IPS-18c (cell line): Measurements from ENCODE around the gene PES1.
"Not testable (repeated sequence)": the region's sequence is repeated elsewhere in the genome, so short reads cannot be mapped to it uniquely, and the experiment has no call there.

Source experiments
- H3K4me3 ChIP-seq: 2 replicates; pipeline ENCODE4 v1.7.0; 2013; ENCODE audit warnings: low read depth, mild to moderate bottlenecking, low read length, moderate library complexity; ENCODE audit not compliant: insufficient read depth
- H3K9me3 ChIP-seq: one replicate; pipeline ENCODE4 v1.6.1; 2013; ENCODE audit warnings: mild to moderate bottlenecking, low read length, moderate library complexity; ENCODE audit not compliant: control insufficient read depth, insufficient read depth

PES1 gene

DNA sequence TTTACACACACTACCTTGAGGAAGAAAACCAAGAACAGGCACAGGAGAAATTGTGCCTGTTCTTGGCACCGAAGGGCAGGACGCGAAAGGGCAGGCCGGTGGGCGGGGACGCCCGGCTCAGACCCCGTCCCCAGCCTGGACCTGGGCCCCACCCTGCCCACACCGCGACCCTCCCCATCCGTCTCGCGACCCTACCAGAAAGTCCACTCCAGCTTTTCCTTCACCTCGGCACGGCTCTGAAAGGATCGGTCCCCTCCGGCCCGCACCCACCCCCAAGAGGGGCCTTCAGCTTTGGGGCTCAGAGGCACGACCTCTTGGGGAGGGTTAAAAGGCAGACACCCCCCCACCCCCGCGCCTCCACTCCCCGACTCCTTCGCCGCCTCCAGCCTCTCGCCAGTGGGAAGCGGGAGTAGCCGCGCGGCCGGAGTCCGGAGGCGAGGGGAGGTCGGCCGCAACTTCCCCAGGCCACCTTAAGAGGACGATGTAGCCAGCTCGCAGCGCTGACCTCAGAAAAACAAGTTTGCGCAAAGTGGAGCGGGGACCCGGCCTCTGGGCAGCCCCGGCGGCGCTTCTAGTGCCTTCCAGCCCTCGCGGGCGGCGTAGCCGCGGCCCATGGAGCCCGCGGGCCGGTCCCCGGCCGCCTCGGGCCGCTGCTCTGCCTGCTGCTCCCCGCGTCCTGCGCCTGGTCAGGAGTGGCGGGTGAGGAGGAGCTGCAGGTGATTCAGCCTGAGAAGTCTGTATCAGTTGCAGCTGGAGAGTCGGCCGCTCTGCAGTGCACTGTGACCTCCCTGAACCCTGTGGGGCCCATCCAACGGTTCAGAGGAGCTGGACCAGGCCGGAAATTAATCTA, 49.5 kb downstream of the PES1 start:
- H3K4me3 ChIP-seq = peak overlapping the region; percentile 53
- H3K9me3 ChIP-seq = no peaks in the 10 kb centered on the region

DNA sequence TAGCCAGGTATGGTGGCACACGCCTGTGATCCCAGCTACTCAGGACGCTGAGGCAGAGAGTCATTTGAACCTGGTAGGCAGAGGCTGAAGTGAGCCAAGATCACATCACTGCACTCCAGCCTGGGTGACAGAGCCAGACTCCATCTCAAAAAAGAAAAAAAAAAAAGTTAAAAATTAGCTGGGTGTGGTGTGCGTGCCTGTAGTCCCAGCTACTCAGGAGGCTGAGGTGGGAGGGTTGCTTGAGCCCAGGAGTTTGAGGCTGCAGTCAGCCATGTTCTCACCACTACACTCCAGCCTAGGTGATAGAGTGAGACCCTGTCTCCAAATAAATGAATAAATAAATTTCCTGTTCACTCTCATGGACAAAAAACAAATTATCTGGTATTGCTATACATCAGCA, 50.2 kb downstream of the PES1 start:
- peak overlapping the region; percentile 53; the same call in 1 of the 2 replicates for H3K4me3 ChIP-seq
- H3K9me3 ChIP-seq = not testable (repeated sequence)

DNA sequence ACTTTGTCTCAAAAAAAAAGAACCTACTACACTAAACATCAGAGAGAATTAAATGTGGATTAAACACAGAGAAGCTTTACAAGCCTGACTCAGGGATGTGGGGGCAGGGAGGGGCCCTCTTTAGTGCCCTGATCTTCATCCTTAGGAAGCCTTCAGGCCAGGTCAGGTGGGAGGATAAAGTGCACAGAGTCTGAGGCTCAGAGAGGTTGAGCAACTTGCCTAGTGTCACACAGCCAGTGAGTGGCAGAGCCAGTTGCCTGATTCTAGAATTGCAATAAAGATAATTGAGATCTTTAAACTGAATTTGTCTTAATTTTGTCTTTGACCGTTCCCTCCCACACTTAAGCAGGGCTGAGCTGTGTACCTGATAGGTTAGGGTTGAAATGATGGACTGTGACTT, 52.3 kb downstream of the PES1 start:
- H3K9me3 ChIP-seq = no peaks in the 10 kb centered on the region
- no peak overlapping the region for H3K4me3 ChIP-seq

DNA sequence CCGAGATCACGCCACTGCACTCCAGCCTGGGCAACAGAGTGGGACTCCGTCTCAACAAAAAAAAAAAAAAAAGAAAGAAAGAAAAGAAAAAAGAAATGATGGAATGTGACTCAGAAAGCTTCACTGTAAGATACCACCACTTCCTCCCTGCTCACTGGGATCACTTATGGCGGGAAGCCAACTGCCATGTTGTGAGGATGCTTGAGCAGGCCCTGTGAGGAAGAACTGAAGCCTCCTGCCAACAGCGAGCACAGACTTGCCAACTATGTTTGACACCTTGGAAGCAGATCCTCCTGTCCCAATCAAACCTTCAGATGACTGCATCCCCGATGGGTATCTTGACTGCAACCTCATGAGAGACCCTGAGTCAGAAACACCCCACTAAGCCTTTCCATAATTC, 53.4 kb downstream of the PES1 start:
- H3K4me3 ChIP-seq = no peak overlapping the region
- H3K9me3 ChIP-seq = no peaks in the 10 kb centered on the region

DNA sequence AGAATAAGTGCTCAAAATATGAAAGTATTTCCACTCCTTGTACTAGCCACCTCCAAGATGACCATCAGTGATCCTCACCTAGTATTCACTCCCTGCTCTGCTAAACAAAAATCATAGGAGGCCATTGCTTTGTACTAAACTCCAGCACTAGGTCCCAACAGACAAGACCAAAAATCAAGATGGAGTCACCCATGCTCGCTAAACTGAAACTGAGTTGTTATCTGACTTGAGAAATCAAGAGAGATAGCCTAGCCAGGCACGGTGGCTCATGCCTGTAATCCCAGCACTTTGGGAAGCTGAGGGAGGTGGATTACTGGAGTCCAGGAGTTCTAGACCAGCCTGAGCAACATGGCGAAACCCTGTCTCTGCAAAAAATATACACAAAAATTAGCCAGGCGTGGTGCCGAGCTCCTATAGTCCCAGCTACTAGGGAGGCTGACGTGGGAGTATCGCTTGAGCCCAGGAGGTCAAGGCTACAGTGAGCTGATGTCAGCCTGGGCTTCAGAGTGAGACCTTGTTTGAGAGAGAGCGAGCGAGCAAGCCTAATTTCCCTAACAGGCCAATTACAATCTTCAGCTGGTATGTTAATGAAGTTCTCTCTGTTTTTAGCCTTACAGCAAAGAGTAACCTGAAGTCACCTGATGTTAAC, 54.5 kb downstream of the PES1 start:
- no peak overlapping the region for H3K4me3 ChIP-seq
- no peaks in the 10 kb centered on the region for H3K9me3 ChIP-seq

DNA sequence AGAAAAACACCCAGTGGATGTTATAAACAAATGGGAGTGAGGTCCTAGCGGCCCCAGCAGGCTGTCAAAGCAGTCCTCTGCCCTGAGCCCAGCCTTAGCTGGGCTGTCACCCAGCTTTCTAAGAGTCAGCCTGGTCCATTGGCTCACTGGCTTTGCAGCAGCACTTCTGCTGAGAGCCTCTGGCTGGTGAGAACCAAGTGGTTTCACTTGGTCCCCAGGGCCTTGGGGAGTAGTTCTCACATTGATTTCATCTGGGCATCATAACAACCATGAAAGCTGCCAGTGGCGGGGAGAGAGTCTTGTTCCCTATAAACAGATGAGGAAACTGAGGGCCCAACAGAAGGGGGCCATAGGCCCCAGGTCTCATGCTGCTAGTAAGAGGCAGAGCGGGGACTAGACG, 56.5 kb downstream of the PES1 start:
- H3K9me3 ChIP-seq = no peaks in the 10 kb centered on the region
- H3K4me3 ChIP-seq = no peak overlapping the region

DNA sequence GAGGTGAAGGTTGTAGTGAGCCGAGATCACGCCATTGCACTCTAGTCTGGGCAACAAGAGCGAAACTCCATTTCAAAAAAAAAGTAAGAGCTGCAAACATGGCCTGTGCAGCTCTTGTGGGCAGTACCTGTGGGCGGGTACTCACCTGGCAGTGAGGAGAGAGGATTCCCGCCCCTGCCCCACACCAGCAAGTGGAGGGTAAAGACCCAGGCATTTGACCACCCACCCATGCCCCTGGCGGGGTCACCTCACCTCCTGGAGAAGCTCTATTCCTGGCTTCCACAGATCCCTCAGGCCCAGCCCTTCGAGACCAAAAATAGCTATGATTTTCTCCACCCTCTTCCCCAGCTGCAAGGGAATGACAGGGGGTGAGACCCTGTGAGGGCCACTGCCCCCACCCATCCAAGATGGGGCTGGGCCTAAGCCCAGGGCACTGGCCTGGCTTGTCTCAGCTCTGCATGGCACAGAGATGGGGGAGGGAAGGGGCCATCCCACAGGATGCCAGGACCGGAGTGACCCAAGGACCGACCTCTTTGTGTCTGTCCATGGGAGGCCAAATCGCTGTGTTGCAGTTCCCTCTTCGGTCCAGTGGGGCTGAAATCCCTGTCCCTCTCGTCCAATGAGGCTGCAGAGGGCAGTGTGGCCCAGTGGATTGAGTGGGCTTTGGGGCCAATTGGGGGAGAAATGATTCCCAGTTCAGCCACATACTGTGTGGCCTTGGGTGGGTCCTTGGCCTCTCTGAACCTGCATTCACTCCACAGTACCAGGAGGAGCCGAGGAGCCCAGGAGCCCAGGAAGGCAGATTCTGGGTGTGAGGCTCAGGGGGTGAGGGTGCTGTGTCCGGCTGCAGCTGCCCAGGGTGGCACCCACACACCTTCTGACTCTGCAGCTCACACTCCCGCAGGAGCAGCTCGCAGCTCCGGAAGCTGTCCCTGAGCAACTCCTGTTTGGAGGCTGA, 59.8 kb downstream of the PES1 start:
- Histone ChIP-seq H3K9me3 (no peaks in the 10 kb centered on the region), H3K4me3 (no peak overlapping the region)

DNA sequence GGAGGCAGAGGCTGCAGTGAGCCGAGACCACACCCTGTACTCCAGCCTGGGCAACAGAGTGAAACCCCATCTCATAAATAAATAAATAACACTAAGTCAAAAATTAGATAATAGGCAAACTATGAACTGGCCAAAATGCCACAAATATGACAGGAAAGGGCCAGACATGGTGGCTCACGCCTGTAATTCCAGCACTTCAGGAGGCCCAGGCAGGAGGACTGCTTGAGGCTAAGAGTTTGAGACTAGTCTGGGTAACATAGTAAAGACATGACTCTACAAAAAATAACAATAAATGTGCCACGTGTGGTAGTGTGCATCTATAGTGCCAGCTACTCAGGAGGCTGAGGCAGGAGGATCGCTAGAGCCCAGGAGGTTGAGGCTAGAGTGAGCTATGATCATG, 65.1 kb downstream of the PES1 start:
- Histone ChIP-seq H3K4me3 (no peak overlapping the region), H3K9me3 (no peaks in the 10 kb centered on the region)
